Activated CD8-positive, alpha-beta T cell treated with anti-CD3 and anti-CD28 coated beads for 36 hours (primary cell): ENCODE data around the gene CHST11. TPM values are rescaled to one million over a fixed set of nuclear protein-coding genes. Genes with fewer than 3 reads are reported as not detected.

Experiments
- ATAC-seq: fragments of 200-7000 bp; cut with Tn5 transposase; one replicate; pipeline ENCODE4 v1.10.0; 2021; ENCODE audit warnings: mild to moderate bottlenecking, moderate library complexity
- CTCF ChIA-PET: fragments of 350-600 bp; sonication (Branson Sonifier 250); formaldehyde crosslinking; loops from one replicate; lab custom pipeline; 2021; ENCODE audit warnings: antibody characterized with exemption; lab: Charles Lee
- POLR2A ChIA-PET: fragments of 350-600 bp; sonication (Branson Sonifier 250); formaldehyde crosslinking; loops from one replicate; lab custom pipeline; 2021; ENCODE audit warnings: antibody characterized with exemption; lab: Charles Lee
- DNase-seq: peaks from one replicate; pipeline ENCODE4 v3.0.0-alpha.2; 2020
- H3K27ac Mint-ChIP-seq: one replicate; pipeline ENCODE4 v1.8.0; 2021; ENCODE audit warnings: mild to moderate bottlenecking, mixed read lengths
- H3K27me3 Mint-ChIP-seq: one replicate; pipeline ENCODE4 v1.8.0; 2021; ENCODE audit warnings: mixed read lengths
- H3K36me3 Mint-ChIP-seq: one replicate; pipeline ENCODE4 v1.8.0; 2021; ENCODE audit warnings: low read depth, mixed read lengths
- H3K4me1 Mint-ChIP-seq: one replicate; pipeline ENCODE4 v1.8.0; 2021; ENCODE audit warnings: low read depth, mixed read lengths
- H3K4me3 Mint-ChIP-seq: one replicate; pipeline ENCODE4 v1.8.0; 2021; ENCODE audit warnings: mild to moderate bottlenecking, moderate library complexity, mixed read lengths
- H3K9me3 Mint-ChIP-seq: one replicate; pipeline ENCODE4 v1.8.0; 2021; ENCODE audit warnings: mixed read lengths
- intact Hi-C: fragments of 100-400 bp; cut with micrococcal nuclease; formaldehyde crosslinking; loops from one replicate; pipeline ENCODE4 v1.10.0; 2022
- total RNA-seq, 2 experiments: library from RNA; stranded (reverse); gene quantifications; one replicate each; pipeline ENCODE4 v1.2.3, GENCODE V29; 2021
- TF ChIP-seq, protein P1 (sequence below): fragments of 200-600 bp; IDR thresholded peaks from one replicate; pipeline ENCODE4 v1.8.0; 2022; ENCODE audit warnings: antibody characterized with exemption, mild to moderate bottlenecking

The CHST11 gene
- total RNA-seq, 2 experiments from 2014 or later: 30.9 to 33.9 TPM

DNA sequence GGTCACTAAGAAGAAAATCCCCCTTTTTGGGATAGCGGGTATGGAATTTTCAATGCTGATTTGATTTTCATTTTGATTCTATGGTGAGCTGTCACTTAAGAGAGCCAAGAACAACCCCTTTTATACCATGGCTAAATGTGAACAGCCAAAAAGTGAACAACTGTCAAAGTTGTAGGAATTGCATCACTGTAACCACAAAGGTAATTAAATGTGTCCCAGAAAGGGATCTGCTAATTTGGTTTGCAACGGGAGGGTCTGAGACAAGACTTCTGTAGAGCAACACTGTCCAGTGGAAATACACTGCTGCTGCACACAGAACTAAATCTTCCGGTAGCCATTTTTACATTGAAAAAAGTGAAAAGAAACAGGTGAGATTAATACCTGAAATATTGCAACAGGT is 14.6 kb downstream of the CHST11 start:
- intact Hi-C loops: no loop called here
- CTCF ChIA-PET: interaction anchor here (1.3 kb wide), 1 partner anchor 90 kb away, joined by 3 read pairs; no protein-coding TSS in a partner anchor

GRCh38 chr12:104472748-104473147 is 16.0 kb downstream of the CHST11 start:
- ATAC-seq (no peak), DNase-seq (no peak)
- H3K4me3 Mint-ChIP-seq: no peak overlapping the region
- H3K4me1 Mint-ChIP-seq: peaks cover 82% of the 10 kb centered on the region
- ChIA-PET POLR2A (interaction anchor here (2.0 to 5.3 kb wide), 3 partner anchors 12 to 17 kb away, joined by 6 to 30 read pairs (median 6); partner anchors contain the start of gene CHST11), CTCF (interaction anchor here (1.0 to 2.2 kb wide), 4 partner anchors 10 to 96 kb away, joined by 3 to 7 read pairs (median 4); no protein-coding TSS in a partner anchor)
- H3K27me3 Mint-ChIP-seq: no peaks in the 10 kb centered on the region
- H3K36me3 Mint-ChIP-seq: peaks cover 29% of the 10 kb centered on the region
- intact Hi-C loops: no loop called here
- peaks cover 13% of the 10 kb centered on the region for H3K9me3 Mint-ChIP-seq
- H3K27ac Mint-ChIP-seq: peak overlapping the region; percentile 74
- TF ChIP-seq, protein P1, sequence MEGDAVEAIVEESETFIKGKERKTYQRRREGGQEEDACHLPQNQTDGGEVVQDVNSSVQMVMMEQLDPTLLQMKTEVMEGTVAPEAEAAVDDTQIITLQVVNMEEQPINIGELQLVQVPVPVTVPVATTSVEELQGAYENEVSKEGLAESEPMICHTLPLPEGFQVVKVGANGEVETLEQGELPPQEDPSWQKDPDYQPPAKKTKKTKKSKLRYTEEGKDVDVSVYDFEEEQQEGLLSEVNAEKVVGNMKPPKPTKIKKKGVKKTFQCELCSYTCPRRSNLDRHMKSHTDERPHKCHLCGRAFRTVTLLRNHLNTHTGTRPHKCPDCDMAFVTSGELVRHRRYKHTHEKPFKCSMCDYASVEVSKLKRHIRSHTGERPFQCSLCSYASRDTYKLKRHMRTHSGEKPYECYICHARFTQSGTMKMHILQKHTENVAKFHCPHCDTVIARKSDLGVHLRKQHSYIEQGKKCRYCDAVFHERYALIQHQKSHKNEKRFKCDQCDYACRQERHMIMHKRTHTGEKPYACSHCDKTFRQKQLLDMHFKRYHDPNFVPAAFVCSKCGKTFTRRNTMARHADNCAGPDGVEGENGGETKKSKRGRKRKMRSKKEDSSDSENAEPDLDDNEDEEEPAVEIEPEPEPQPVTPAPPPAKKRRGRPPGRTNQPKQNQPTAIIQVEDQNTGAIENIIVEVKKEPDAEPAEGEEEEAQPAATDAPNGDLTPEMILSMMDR: no peak

More for the DNA sequence above, 14.6 kb downstream of the CHST11 start:
- Mint-ChIP-seq H3K27me3 (no peaks in the 10 kb centered on the region), H3K4me3 (no peak overlapping the region), H3K4me1 (peaks cover 83% of the 10 kb centered on the region), H3K27ac (no peak overlapping the region), H3K9me3 (peaks cover 13% of the 10 kb centered on the region), H3K36me3 (peaks cover 29% of the 10 kb centered on the region)
- ATAC-seq (no peak), DNase-seq (no peak)
- TF ChIP-seq, protein P1: no peak
- POLR2A ChIA-PET: interaction anchor here (1.0 to 5.3 kb wide), 2 partner anchors 13 to 22 kb away, joined by 4 to 30 read pairs; partner anchors contain the start of gene CHST11

DNA sequence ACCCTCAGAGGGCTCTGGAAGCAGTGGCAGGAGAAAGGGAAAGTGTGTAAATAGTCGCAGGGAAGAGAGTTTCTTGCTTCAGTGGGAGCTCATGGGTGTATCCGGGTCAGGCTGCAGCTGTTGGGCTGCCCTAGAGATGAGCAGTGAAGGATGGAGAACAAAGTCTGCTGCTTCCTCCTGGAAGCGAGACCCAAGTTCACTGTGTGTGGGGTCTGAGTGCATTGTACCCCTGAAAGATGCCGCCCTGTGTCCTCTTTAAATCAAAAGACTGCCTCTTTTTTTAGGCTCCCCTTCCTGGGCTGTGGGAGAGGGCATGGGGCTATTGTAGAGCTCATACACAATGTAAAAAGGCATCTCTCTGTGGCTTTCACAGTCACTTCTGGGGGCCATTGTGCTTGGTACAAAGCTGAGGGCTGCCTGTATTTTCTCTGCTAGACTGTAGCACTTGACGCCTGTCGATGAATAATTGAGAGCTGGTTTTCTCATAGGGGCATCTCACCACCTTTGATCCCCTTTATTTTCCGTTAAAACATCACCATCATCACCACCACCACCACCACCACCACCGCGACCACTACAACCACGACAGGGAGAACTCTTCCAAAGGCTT is 16.7 kb downstream of the CHST11 start:
- Mint-ChIP-seq H3K27ac (peak overlapping the region; percentile 74), H3K4me1 (peaks cover 81% of the 10 kb centered on the region), H3K4me3 (peak overlapping the region; percentile 52), H3K9me3 (peaks cover 13% of the 10 kb centered on the region), H3K36me3 (peaks cover 26% of the 10 kb centered on the region), H3K27me3 (no peaks in the 10 kb centered on the region)
- CTCF ChIA-PET: interaction anchor here (0.6 to 2.2 kb wide), 7 partner anchors 9 to 301 kb away, joined by 3 to 7 read pairs (median 4); no protein-coding TSS in a partner anchor
- TF ChIP-seq, protein P1: no peak
- intact Hi-C loops: no loop called here
- peak; percentile 57 for ATAC-seq
- DNase-seq: peak; percentile 48
- POLR2A ChIA-PET: interaction anchor here (0.6 to 5.3 kb wide), 6 partner anchors 9 to 222 kb away, joined by 3 to 30 read pairs (median 6); partner anchors contain the start of gene CHST11

DNA sequence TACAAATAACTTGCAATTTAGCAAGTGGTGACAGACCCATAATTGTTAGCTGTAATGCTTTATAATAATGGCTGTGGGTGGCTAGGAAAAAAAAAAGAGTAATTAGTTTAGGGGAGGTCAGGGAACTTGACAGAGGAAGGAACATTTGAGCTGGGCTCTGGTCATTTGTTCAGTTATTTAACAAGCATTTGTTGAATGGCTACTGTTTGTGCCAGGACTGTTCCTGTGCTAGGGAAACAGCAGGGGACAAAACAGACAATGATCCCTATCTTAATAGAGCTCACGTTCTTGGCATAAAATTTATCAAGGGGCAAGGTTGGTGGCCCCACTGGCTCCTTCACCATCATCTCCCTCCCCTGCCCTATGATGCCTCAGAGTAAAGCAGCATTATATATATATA is 18.5 kb downstream of the CHST11 start:
- TF ChIP-seq, protein P1: no peak
- Mint-ChIP-seq H3K27me3 (no peaks in the 10 kb centered on the region), H3K36me3 (peaks cover 16% of the 10 kb centered on the region), H3K4me3 (no peak overlapping the region), H3K27ac (no peak overlapping the region), H3K4me1 (peaks cover 81% of the 10 kb centered on the region), H3K9me3 (peaks cover 7% of the 10 kb centered on the region)
- ChIA-PET POLR2A (interaction anchor here (0.7 kb wide), 1 partner anchor 9 kb away, joined by 4 read pairs; no protein-coding TSS in a partner anchor), CTCF (no interaction called here)
- DNase-seq (no peak), ATAC-seq (no peak)
- intact Hi-C loops: no loop called here
